ENCODE measurements around the gene BICC1. TPM values are rescaled to one million over a fixed set of nuclear protein-coding genes. Genes with fewer than 3 reads are reported as not detected.

Gene BICC1
- total and polyA plus RNA-seq, 2 of the 4 experiments (the other 2 are of a cell fraction): 5.7 to 42.5 TPM

GRCh38 chr10:58545427-58545826 is 32.8 kb downstream of the BICC1 start:
- H3K4me1 ChIP-seq (ENCODE audit: control insufficient read depth, insufficient read depth, low read length): 0 out of 2 replicates have a peak, but pooled peaks cover 3% of the 10 kb centered on the region
- DNase-seq: no peak
- WGBS, 2 experiments (ENCODE audit: extremely low coverage in 2 of 2, insufficient read length in 1 of 2): no CpG with 5 or more reads among the region's 4 CpGs
- H2BK15ac ChIP-seq (ENCODE audit: low read depth, low read length): no peak overlapping the region
- no peak overlapping the region for H2AK9ac ChIP-seq (replicated peaks; ENCODE audit: low read depth, low read length, poor library complexity)
- dilution Hi-C loops (cut with HindIII; ENCODE audit: low sequenced_read_pairs, unreplicated experiment) (no loop called here), in situ Hi-C loops (cut with MboI; ENCODE audit: low sequenced_read_pairs) (loop anchor here (25.0 kb wide), 2 partner anchors 667 to 1042 kb away; no protein-coding TSS in a partner anchor), intact Hi-C loops (cut with micrococcal nuclease) (no loop called here)
- peaks cover 34 to 38% of the 10 kb centered on the region in 2 experiments for H3K79me1 ChIP-seq (ENCODE audit: low read depth in 1 of 2, low read length in 2 of 2)
- H2BK120ac ChIP-seq (ENCODE audit: low read depth, low read length): no peak overlapping the region
- no peak overlapping the region for H4K5ac ChIP-seq (ENCODE audit: low read depth, low read length)
- no peaks in the 10 kb centered on the region for H3K9me3 ChIP-seq (ENCODE audit: control insufficient read depth, insufficient read depth, low read length)
- H3K9ac ChIP-seq (ENCODE audit: low read depth, low read length): no peak overlapping the region
- POLR2A ChIA-PET (ENCODE audit: unreplicated experiment): no interaction called here
- no peak overlapping the region for H2BK5ac ChIP-seq (ENCODE audit: low read depth, low read length, poor library complexity, severe bottlenecking)
- H3K18ac ChIP-seq (ENCODE audit: low read depth, low read length): no peak overlapping the region
- no peak overlapping the region for H4K91ac ChIP-seq (ENCODE audit: insufficient read depth, low read depth, low read length)
- no peak overlapping the region for H3K23ac ChIP-seq (ENCODE audit: low read depth, low read length)
- H3K4ac ChIP-seq (ENCODE audit: low read depth, low read length): no peak overlapping the region
- H4K20me1 ChIP-seq (ENCODE audit: insufficient read depth, low read length): peaks cover 25% of the 10 kb centered on the region
- no peaks in the 10 kb centered on the region for H3K36me3 ChIP-seq (ENCODE audit: control insufficient read depth, insufficient read depth, low read length)
- H3K4me3 ChIP-seq (ENCODE audit: insufficient read depth, low read depth, low read length): no peak overlapping the region
- no TSS peak for BruUV-seq (replicated peaks)
- no peak overlapping the region for H3K56ac ChIP-seq (ENCODE audit: extremely low read depth, insufficient read depth, low read length)
- no peak overlapping the region for H3K14ac ChIP-seq (replicated peaks; ENCODE audit: low read depth, low read length)
- H2BK20ac ChIP-seq (ENCODE audit: low read depth, low read length): no peak overlapping the region
- CTCF ChIA-PET: interaction anchor here (1.2 kb wide), 1 partner anchor 14 kb away, joined by 4 read pairs; no protein-coding TSS in a partner anchor
- no peak overlapping the region for H2AFZ ChIP-seq (replicated peaks; ENCODE audit: low read length, poor library complexity)
- H3K27ac ChIP-seq (ENCODE audit: insufficient read depth, low read length): no peak overlapping the region
- H3K4me2 ChIP-seq (ENCODE audit: low read depth, low read length): no peak overlapping the region
- H4K8ac ChIP-seq (ENCODE audit: low read depth in 2 of 2, low read length in 2 of 2): no peak overlapping the region
- peaks cover 8% of the 10 kb centered on the region for H3K9me1 ChIP-seq (ENCODE audit: insufficient read depth, low read length)
- no peaks in the 10 kb centered on the region for H3K27me3 ChIP-seq (ENCODE audit: control insufficient read depth, insufficient read depth, low read length)
- no peak overlapping the region for H2AK5ac ChIP-seq (ENCODE audit: low read depth, low read length)
- TF ChIP-seq FOS (IDR thresholded peaks at IDR 0.05; ENCODE audit: low read depth, low read length) (no peak), RAD21 (IDR thresholded peaks at IDR 0.05; ENCODE audit: low read length) (no peak)
- ATAC-seq (ENCODE audit: low read depth): no peak

All from IMR-90 (cell line).